SK-N-SH treated with all-trans-retinoic acid at 6 μM for 48 hours (cell line): Measurements from ENCODE around the gene XPR1.

Experiments used
- ARNTL ChIP-seq: fragments of 450-650 bp; formaldehyde crosslinking; IDR thresholded peaks from 2 replicates; pipeline ENCODE4 v1.5.0; 2020; ENCODE audit warnings: low read depth, mild to moderate bottlenecking, moderate library complexity, borderline replicate concordance
- ESRRG ChIP-seq: fragments of 250-450 bp; sonication (Bioruptor Pico); IDR thresholded peaks from 2 replicates; pipeline ENCODE4 v1.6.1; 2021; ENCODE audit warnings: mild to moderate bottlenecking
- ZFP3 ChIP-seq: fragments of 250-450 bp; sonication (Bioruptor Pico); IDR thresholded peaks from 2 replicates; pipeline ENCODE4 v1.5.0; 2020; ENCODE audit warnings: mild to moderate bottlenecking, moderate library complexity
- ZNF8 ChIP-seq: fragments of 450-650 bp; formaldehyde crosslinking; IDR thresholded peaks from 2 replicates; pipeline ENCODE4 v1.5.0; 2020; ENCODE audit warnings: mild to moderate bottlenecking, moderate library complexity
- TF ChIP-seq, protein P1 (sequence below): fragments of 250-450 bp; sonication (Bioruptor Pico); IDR thresholded peaks from 2 replicates; pipeline ENCODE4 v1.8.0; 2020; ENCODE audit warnings: mild to moderate bottlenecking, moderate library complexity, borderline replicate concordance

- TF ChIP-seq ZFP3 (CRISPR knock-in tag) (no peak), ARNTL (0 out of 2 replicates have a peak, but pooled peaks have one; percentile 6), ESRRG (CRISPR knock-in tag) (no peak), ZNF8 (peak; percentile 27; the same call in 1 of the 2 replicates)
- TF ChIP-seq, protein P1, sequence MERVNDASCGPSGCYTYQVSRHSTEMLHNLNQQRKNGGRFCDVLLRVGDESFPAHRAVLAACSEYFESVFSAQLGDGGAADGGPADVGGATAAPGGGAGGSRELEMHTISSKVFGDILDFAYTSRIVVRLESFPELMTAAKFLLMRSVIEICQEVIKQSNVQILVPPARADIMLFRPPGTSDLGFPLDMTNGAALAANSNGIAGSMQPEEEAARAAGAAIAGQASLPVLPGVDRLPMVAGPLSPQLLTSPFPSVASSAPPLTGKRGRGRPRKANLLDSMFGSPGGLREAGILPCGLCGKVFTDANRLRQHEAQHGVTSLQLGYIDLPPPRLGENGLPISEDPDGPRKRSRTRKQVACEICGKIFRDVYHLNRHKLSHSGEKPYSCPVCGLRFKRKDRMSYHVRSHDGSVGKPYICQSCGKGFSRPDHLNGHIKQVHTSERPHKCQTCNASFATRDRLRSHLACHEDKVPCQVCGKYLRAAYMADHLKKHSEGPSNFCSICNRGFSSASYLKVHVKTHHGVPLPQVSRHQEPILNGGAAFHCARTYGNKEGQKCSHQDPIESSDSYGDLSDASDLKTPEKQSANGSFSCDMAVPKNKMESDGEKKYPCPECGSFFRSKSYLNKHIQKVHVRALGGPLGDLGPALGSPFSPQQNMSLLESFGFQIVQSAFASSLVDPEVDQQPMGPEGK, result no peak; the same call in 1 of the 2 replicates
Measured at GRCh38 chr1:180595966-180596365, 35.9 kb upstream of the XPR1 start.
